Osteocyte (in vitro differentiated cells): Measurements from ENCODE around the gene LPAR2. TPM values are rescaled to one million over a fixed set of nuclear protein-coding genes. Genes with fewer than 3 reads are reported as not detected.
A peak's percentile ranks its signal among the peaks of the same experiment; 100 is the strongest.

Experiments
- DNase-seq: peaks from one replicate; pipeline ENCODE4 v3.0.0; 2021; ENCODE audit warnings: mixed read lengths; ENCODE audit not compliant: unreplicated experiment; ENCODE audit errors: extremely low spot score
- H3K27ac Mint-ChIP-seq: one replicate; pipeline ENCODE4 v1.8.0; 2021; ENCODE audit warnings: mild to moderate bottlenecking, mixed read lengths; ENCODE audit not compliant: unreplicated experiment
- H3K27me3 Mint-ChIP-seq: one replicate; pipeline ENCODE4 v1.8.0; 2021; ENCODE audit warnings: mixed read lengths; ENCODE audit not compliant: unreplicated experiment
- H3K36me3 Mint-ChIP-seq: one replicate; pipeline ENCODE4 v1.8.0; 2021; ENCODE audit warnings: mixed read lengths; ENCODE audit not compliant: unreplicated experiment
- H3K4me1 Mint-ChIP-seq: one replicate; pipeline ENCODE4 v1.8.0; 2021; ENCODE audit warnings: mixed read lengths; ENCODE audit not compliant: unreplicated experiment
- H3K4me3 Mint-ChIP-seq: one replicate; pipeline ENCODE4 v1.8.0; 2021; ENCODE audit warnings: mild to moderate bottlenecking, moderate library complexity, mixed read lengths; ENCODE audit not compliant: unreplicated experiment
- H3K9me3 Mint-ChIP-seq: one replicate; pipeline ENCODE4 v1.8.0; 2021; ENCODE audit warnings: mixed read lengths; ENCODE audit not compliant: unreplicated experiment
- total RNA-seq: library from RNA; stranded (reverse); gene quantifications from 2 replicates; pipeline ENCODE4 v1.2.1, GENCODE V29; 2021
- TF ChIP-seq, protein P1 (sequence below): fragments of 200-600 bp; sonication (generic); IDR thresholded peaks from 2 replicates; pipeline ENCODE4 v1.5.0; 2021; ENCODE audit warnings: antibody characterized with exemption, mild to moderate bottlenecking, moderate library complexity

The LPAR2 gene
- total RNA-seq, 1 donor from 2014 or later, result 7.4 TPM

DNA sequence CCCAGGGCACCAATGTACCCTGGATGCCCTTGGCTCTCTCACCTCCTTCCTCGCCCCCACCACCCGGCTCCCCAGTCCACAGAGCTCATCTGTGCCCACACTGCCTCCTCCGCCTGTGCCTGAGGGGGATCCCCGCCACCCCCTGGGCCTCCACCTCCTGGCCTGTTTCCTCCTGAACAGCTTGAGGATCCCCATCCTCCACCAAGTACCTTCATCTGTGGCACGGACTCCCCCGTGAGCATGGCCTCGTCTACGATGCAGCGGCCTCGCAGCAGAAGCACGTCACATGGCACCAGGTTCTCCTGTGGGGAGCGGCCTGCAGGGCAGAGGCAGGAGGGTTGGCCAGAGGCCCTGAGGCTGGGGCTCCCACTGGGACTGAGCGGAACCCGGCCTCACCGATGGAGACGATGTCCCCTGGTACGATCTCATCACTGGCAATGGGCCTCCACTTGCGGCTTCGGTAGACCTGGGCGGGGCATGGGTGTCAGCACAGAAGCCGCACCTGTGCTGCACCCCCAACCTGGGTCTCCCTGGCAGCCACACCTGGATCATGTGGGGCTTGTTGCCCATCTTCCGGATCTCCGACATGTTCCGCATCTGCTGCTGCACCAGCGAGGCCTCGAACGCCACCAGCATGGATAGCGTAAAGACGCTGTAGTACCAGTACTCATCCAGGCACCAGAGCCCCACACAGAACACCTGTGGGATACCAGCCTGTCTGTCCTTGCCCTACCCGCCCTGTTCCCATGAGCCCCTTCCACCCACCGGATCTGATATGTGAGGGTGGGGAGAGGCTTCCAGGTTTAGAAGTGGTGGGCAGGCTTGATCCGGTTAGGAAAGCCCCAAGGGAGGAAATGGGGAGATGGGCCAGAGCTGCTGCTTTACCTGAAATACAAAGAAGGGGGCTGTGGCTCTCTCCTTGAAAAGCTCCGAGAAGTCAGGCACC is 28.7 kb upstream of the LPAR2 start:
- Mint-ChIP-seq H3K27me3 (no peaks in the 10 kb centered on the region), H3K4me3 (no peak overlapping the region), H3K9me3 (no peaks in the 10 kb centered on the region), H3K4me1 (peaks cover 8% of the 10 kb centered on the region), H3K27ac (no peak overlapping the region), H3K36me3 (peaks cover 39% of the 10 kb centered on the region)
- peak; percentile 84 for DNase-seq
- TF ChIP-seq, protein P1, sequence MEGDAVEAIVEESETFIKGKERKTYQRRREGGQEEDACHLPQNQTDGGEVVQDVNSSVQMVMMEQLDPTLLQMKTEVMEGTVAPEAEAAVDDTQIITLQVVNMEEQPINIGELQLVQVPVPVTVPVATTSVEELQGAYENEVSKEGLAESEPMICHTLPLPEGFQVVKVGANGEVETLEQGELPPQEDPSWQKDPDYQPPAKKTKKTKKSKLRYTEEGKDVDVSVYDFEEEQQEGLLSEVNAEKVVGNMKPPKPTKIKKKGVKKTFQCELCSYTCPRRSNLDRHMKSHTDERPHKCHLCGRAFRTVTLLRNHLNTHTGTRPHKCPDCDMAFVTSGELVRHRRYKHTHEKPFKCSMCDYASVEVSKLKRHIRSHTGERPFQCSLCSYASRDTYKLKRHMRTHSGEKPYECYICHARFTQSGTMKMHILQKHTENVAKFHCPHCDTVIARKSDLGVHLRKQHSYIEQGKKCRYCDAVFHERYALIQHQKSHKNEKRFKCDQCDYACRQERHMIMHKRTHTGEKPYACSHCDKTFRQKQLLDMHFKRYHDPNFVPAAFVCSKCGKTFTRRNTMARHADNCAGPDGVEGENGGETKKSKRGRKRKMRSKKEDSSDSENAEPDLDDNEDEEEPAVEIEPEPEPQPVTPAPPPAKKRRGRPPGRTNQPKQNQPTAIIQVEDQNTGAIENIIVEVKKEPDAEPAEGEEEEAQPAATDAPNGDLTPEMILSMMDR, result no peak

DNA sequence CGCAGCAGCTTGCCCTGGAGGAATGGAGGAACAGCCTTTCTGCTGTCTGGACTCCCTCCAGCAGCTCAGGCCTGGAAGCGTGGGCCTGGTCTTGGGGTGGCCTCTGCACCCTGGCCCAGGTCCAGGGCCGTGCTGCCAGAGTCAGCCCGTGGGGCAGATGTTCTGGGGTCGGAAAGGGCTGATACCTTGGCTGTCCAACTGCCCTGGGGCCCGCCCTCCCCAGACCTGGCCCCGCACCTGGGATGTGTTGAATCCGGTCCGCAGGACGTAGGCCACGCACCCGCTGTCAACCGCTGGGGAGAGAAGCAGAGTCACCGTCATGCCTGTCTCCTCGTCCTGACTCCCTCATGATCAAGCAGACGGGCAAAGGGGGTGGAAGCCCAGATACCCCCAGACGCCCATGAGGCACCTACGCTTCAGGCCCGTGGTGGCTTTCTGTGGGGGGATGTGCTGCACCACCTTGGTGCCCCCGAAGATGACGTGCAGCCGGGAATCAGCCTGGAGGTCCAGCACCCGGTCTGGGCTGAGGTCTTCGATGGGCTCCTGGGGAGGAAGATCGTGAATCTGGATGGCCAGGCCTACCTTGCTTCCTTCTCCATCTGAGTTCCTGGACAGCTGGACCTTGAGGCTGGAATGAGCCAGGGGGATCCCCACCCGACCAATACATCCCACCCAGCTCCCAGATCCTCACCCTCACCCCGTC is 27.8 kb upstream of the LPAR2 start:
- no peaks in the 10 kb centered on the region for H3K9me3 Mint-ChIP-seq
- H3K4me3 Mint-ChIP-seq, result no peak overlapping the region
- H3K36me3 Mint-ChIP-seq, result peaks cover 39% of the 10 kb centered on the region
- TF ChIP-seq, protein P1, result no peak
- H3K27me3 Mint-ChIP-seq, result no peaks in the 10 kb centered on the region
- H3K4me1 Mint-ChIP-seq, result no peaks in the 10 kb centered on the region
- no peak for DNase-seq
- no peak overlapping the region for H3K27ac Mint-ChIP-seq

DNA sequence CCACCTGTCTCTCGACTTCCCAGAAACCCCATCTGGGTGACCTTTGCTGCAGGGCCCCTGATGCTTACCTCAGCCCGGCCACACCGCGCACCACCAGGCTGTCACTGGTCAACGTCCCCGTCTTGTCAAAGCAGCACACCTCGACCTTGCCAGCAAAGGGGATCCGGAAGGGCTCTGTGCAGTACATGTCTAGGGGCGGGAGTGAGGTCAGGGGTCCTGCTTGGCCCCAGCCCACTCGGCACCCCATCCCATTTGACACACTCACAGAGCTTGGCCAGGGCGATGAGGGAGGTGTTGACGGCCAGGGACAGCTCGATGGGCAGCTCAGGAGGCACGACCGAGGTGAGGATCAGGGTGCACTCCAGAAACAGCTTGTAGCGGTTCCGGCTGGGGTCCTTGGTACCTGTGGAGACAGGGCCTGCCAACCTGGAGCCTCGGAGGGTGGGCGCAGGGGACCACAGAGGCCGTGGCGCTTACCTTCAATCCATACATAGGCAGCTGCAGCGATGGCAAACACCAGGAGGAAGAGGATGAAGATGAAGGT is 27.1 kb upstream of the LPAR2 start:
- peak; percentile 81 for DNase-seq
- no peak overlapping the region for H3K4me3 Mint-ChIP-seq
- no peaks in the 10 kb centered on the region for H3K27me3 Mint-ChIP-seq
- peaks cover 44% of the 10 kb centered on the region for H3K36me3 Mint-ChIP-seq
- H3K9me3 Mint-ChIP-seq, result no peaks in the 10 kb centered on the region
- TF ChIP-seq, protein P1, result no peak
- no peaks in the 10 kb centered on the region for H3K4me1 Mint-ChIP-seq
- no peak overlapping the region for H3K27ac Mint-ChIP-seq

DNA sequence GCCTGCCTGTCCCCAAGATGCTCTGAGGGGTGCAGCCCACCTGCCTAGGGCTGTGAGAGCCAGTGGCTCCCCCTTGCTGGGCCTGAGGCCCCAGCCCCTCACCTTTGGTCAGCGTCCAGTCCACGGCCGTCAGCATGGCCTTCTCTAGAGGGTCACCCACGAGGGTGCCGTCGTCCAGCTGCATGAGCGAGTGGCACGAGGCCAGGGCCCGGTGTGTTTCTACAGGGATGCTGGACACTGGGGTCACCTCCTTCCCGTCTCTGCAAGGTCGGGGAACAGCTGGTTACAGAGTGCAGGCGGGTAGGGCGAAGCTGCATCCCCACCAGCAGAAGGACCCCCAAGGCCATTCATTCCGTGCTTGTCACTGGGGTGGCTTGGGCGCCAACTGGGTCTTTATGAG is 26.4 kb upstream of the LPAR2 start:
- Mint-ChIP-seq H3K27me3 (no peaks in the 10 kb centered on the region), H3K9me3 (no peaks in the 10 kb centered on the region), H3K27ac (no peak overlapping the region), H3K4me3 (no peak overlapping the region), H3K36me3 (peaks cover 44% of the 10 kb centered on the region), H3K4me1 (no peaks in the 10 kb centered on the region)
- TF ChIP-seq, protein P1, result no peak
- DNase-seq, result peak; percentile 83
